ENCODE measurements around the gene MRPL55. TPM values are rescaled to one million over a fixed set of nuclear protein-coding genes. Genes with fewer than 3 reads are reported as not detected.

Gene MRPL55
- total RNA-seq, 4 donors from 2014 or later = 64.7 to 123 (median 74.2) TPM

GRCh38 chr1:228058949-228059633, 50.0 kb downstream of the MRPL55 start:
- Histone ChIP-seq H3K27ac (no peak overlapping the region), H3K4me3 (no peak overlapping the region), H3K4me1 (peaks cover 0 to 5% of the 10 kb centered on the region in 2 donors), H3K9me3 (no peaks in the 10 kb centered on the region), H3K36me3 (no peaks in the 10 kb centered on the region), H3K27me3 (peaks cover 47 to 77% (median 60%) of the 10 kb centered on the region in 3 donors)
- TF ChIP-seq CTCF (IDR thresholded peaks at IDR 0.05 in 4 of 5, conservative IDR thresholded peaks at IDR 0.05 in 1 of 5) (no peak), POLR2A (IDR thresholded peaks at IDR 0.05) (no peak)
- intact Hi-C loops (cut with DNase I; ENCODE audit: low total_unique reads) = no loop called here
- DNase-seq (no peak), ATAC-seq (no peak)
- in situ Hi-C loops (cut with MboI; ENCODE audit: low sequenced_read_pairs in 4 of 4) = no loop called here

- Histone ChIP-seq H3K27ac (no peak overlapping the region), H3K9me3 (no peaks in the 10 kb centered on the region), H3K4me1 (peaks cover 0 to 5% of the 10 kb centered on the region in 2 donors), H3K36me3 (no peaks in the 10 kb centered on the region), H3K4me3 (no peak overlapping the region), H3K27me3 (peaks cover 43 to 79% (median 60%) of the 10 kb centered on the region in 3 donors)
- ATAC-seq (no peak), DNase-seq (no peak)
- TF ChIP-seq POLR2A (IDR thresholded peaks at IDR 0.05) (no peak), CTCF (IDR thresholded peaks at IDR 0.05 in 4 of 5, conservative IDR thresholded peaks at IDR 0.05 in 1 of 5) (no peak)
- intact Hi-C loops (cut with DNase I; ENCODE audit: low total_unique reads) = no loop called here
- in situ Hi-C loops (cut with MboI; ENCODE audit: low sequenced_read_pairs in 4 of 4) = no loop called here
Measured at GRCh38 chr1:228058172-228058948, 50.7 kb downstream of the MRPL55 start.

Small RNA genes within 50 kb of the gene (microRNA-seq; reads per million reads assigned to microRNA genes)
- 1.2 to 2.6 reads per million in 2 donors for gene MIR3620 (ENCODE audit: borderline replicate concordance in 2 of 2)

Other genes starting within 250 kb of the MRPL55 start
- 10 to 100 TPM in 3 of 4 donors, 1 to 10 TPM in 1; 6.8 to 29.4 (median 15.5) TPM for gene WNT9A, start 161.4 kb downstream of the MRPL55 start, total RNA-seq
- not detected for gene WNT3A, start 102.3 kb downstream of the MRPL55 start, total RNA-seq
- gene ARF1, start 26.6 kb downstream of the MRPL55 start, total RNA-seq = 100 to 1,000 TPM; 234 to 422 (median 306) TPM
- 10 to 100 TPM in 1 of 4 donors, 1 to 10 TPM in 3; 5.9 to 11.0 (median 7.8) TPM for gene C1orf35, start 6.0 kb downstream of the MRPL55 start, total RNA-seq
- gene GUK1, start 31.0 kb upstream of the MRPL55 start, total RNA-seq = 100 to 1,000 TPM; 161 to 230 (median 183) TPM
- gene GJC2, start 40.6 kb upstream of the MRPL55 start, total RNA-seq = under 1 TPM in 2 of 4 donors, not detected in 2; 0.26 to 0.64 TPM
- gene IBA57, start 56.5 kb upstream of the MRPL55 start, total RNA-seq = 10 to 100 TPM in 3 of 4 donors, 1 to 10 TPM in 1; 4.9 to 15.7 (median 12.3) TPM
- gene OBSCN, start 98.7 kb upstream of the MRPL55 start, total RNA-seq = 1,000 to 10,000 TPM in 2 of 4 donors, 100 to 1,000 TPM in 2; 798 to 1,571 (median 1,162) TPM